Astrocyte of the cerebellum (primary cell): ENCODE measurements around the gene DLK1.

Source experiments
- DNase-seq: peaks from one replicate; pipeline ENCODE4 v3.0.0-alpha.2; 2011; ENCODE audit warnings: low read depth
- H3K4me3 ChIP-seq: 2 replicates; pipeline ENCODE4 v1.5.1; 2011; ENCODE audit warnings: mild to moderate bottlenecking, low read depth, low read length, moderate library complexity
- CTCF ChIP-seq: IDR thresholded peaks from 2 replicates; pipeline ENCODE4 v1.5.1; 2012; ENCODE audit warnings: low read length, low read depth, moderate library complexity, mild to moderate bottlenecking; ENCODE audit errors: missing control alignments
- in situ Hi-C: cut with HindIII; loops from 2 replicates; pipeline ENCODE4 v1.10.0; 2017; ENCODE audit warnings: low sequenced_read_pairs

DLK1 gene

GRCh38 chr14:100748403-100748802, 21.7 kb downstream of the DLK1 start:
- in situ Hi-C loops, result no loop called here
- no peak overlapping the region for H3K4me3 ChIP-seq
- no peak for TF ChIP-seq CTCF
- no peak for DNase-seq

DNA sequence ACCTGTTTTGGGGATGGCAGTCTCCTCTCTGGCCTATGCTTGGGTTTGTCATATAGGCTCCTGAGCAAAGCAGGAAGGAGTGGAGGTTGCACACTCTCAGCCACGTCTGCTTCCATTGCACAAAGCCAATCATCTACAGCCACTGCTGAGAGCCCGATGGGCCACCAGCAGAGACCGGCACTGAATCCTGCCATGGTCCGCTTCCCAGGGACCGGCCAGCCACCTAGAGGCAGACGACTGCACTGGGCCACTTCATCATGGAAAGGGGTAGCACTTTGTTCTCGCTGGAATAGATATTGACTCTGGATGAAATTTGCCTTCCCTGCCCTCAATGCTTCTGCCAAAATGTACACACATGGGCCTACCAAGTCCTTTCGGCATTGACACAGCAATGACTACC, 22.3 kb downstream of the DLK1 start:
- DNase-seq, result no peak
- in situ Hi-C loops, result no loop called here
- H3K4me3 ChIP-seq, result no peak overlapping the region
- TF ChIP-seq CTCF, result no peak

DNA sequence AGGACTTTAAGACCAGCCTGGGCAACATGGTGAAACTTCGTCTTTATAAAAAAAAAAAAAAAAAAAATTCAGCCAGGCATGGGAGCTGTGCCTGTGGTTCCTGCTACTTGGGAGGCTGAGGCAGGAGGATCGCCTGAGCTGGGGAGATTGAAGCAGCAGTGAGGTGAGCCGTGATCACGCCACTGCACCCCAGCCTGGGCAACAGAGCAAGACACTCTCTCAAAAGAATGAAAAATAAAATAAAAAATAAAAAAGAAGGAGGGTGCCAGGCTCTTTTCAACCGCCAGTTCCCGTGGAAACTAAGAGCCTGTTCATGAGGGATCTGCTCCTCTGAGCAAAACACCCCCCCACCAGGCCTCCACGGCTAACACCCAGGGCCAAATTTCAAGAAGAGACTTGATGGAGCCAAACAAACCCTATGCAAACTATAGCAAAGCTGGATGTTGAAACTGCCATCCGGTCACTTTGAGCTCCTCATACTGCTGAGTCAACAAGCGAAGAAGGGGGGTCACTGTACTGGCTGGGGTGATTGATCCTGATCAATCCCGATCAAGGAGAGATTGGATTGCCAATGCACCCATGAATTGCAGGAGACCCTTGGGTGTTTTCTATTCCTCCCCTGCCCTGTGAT, 23.4 kb downstream of the DLK1 start:
- no peak overlapping the region for H3K4me3 ChIP-seq
- DNase-seq, result no peak
- in situ Hi-C loops, result no loop called here
- no peak for TF ChIP-seq CTCF

- TF ChIP-seq CTCF, result no peak
- in situ Hi-C loops, result no loop called here
- no peak overlapping the region for H3K4me3 ChIP-seq
- no peak for DNase-seq
Observed at GRCh38 chr14:100750762-100751699, 24.3 kb downstream of the DLK1 start.

- no peak for TF ChIP-seq CTCF
- in situ Hi-C loops, result no loop called here
- H3K4me3 ChIP-seq, result no peak overlapping the region
- DNase-seq, result no peak
Observed at GRCh38 chr14:100754020-100754419, 27.3 kb downstream of the DLK1 start.

GRCh38 chr14:100755649-100756048, 29.0 kb downstream of the DLK1 start:
- no peak for DNase-seq
- H3K4me3 ChIP-seq, result no peak overlapping the region
- in situ Hi-C loops, result no loop called here
- no peak for TF ChIP-seq CTCF
